Tibial nerve (tissue), 4 donors: Measurements from ENCODE around the gene C9orf72. TPM values are rescaled to one million over a fixed set of nuclear protein-coding genes. Genes with fewer than 3 reads are reported as not detected.
A peak's percentile ranks its signal among the peaks of the same experiment; 100 is the strongest.

Experiments
- DNase-seq, 2 donors: peaks; one replicate each; pipeline ENCODE4 v3.0.0-alpha.2; 2019; ENCODE audit warnings: low spot score in 2 of 2
- H3K27ac ChIP-seq, 4 donors: fragments of 200-600 bp; sonication (generic) in 3 of 4; one replicate each; pipeline ENCODE4 v1.5.1; 2017 to 2019; ENCODE audit warnings: mild to moderate bottlenecking in 1 of 4
- H3K27me3 ChIP-seq, 2 donors: fragments of 200-600 bp; sonication (generic) in 1 of 2; one replicate each; pipeline versions ENCODE4 v1.5.1 to v1.6.0; 2017 to 2019
- H3K36me3 ChIP-seq, 3 donors: fragments of 200-600 bp; sonication (generic); one replicate each; pipeline ENCODE4 v1.5.1; 2018 to 2019
- H3K4me1 ChIP-seq, 4 donors: fragments of 200-600 bp; sonication (generic) in 3 of 4; one replicate each; pipeline ENCODE4 v1.5.1; 2017 to 2019
- H3K4me3 ChIP-seq, 4 donors: fragments of 200-600 bp; sonication (generic) in 3 of 4; one replicate each; pipeline ENCODE4 v1.5.1; 2017 to 2019; ENCODE audit warnings: mild to moderate bottlenecking in 1 of 4, moderate library complexity in 1 of 4
- H3K9me3 ChIP-seq, 4 donors: fragments of 200-600 bp; sonication (generic) in 3 of 4; one replicate each; pipeline ENCODE4 v1.5.1; 2017 to 2019
- CTCF ChIP-seq, 5 experiments: fragments of 200-600 bp in 3 of 5; fragments of 450-650 bp in 2 of 5; sonication (generic) in 3 of 5; IDR thresholded peaks; one replicate each; pipeline ENCODE4 v1.5.1; 2016 to 2019; ENCODE audit warnings: antibody characterized with exemption in 5 of 5, mild to moderate bottlenecking in 3 of 5, moderate library complexity in 2 of 5
- EP300 ChIP-seq, 2 donors: sonication (generic); formaldehyde crosslinking; IDR thresholded peaks; one replicate each; pipeline ENCODE4 v1.6.1; 2017; ENCODE audit warnings: antibody characterized with exemption in 2 of 2, mild to moderate bottlenecking in 1 of 2
- POLR2A ChIP-seq, 2 donors: fragments of 450-650 bp; IDR thresholded peaks; one replicate each; pipeline ENCODE4 v1.6.1; 2017; ENCODE audit warnings: antibody characterized with exemption in 2 of 2, mild to moderate bottlenecking in 2 of 2, moderate library complexity in 2 of 2
- WGBS, 2 donors: methylation state at CpG; one replicate each; pipeline ENCODE4 v1.1.5; 2018; 5-methylcytosine and 5-hydroxymethylcytosine counted together
- total RNA-seq, 4 donors: library from RNA; depleted of rRNA; stranded (reverse); fragments of >200 nt; gene quantifications; one replicate each; pipeline ENCODE4 v1.1.0, GENCODE V29; 2016

The C9orf72 gene
- total RNA-seq, 4 donors from 2014 or later, result 19.0 to 23.8 (median 20.7) TPM

DNA sequence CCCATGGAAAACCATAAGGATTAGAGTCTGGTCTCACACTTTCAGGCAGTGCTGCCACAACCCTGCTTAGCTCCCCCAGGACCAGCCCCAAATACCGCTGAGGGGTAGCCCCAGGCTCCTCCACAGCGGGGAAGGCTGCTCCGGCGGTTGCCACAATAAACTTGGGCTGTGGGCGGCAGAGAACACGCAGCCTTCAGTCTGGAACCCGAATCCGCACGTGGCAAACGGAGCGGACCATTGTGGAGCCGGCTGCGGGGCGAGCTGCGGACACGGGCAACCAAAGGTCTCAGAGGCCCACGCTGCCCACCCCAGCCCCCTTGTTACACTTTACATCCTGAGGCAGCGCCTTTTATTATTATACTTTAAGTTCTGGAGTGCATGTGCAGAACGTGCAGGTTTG is 37.3 kb upstream of the C9orf72 start:
- DNase-seq, result no peak
- TF ChIP-seq EP300 (IDR thresholded peaks at IDR 0.05) (no peak), POLR2A (IDR thresholded peaks at IDR 0.05) (no peak), CTCF (IDR thresholded peaks at IDR 0.05) (no peak)
- WGBS, 2 donors, result 93 to 96% methylated on average over 19 of the region's 19 CpGs
- H3K9me3 ChIP-seq, result no peaks in the 10 kb centered on the region
- no peaks in the 10 kb centered on the region for H3K4me1 ChIP-seq
- H3K36me3 ChIP-seq, result no peaks in the 10 kb centered on the region
- H3K4me3 ChIP-seq, result no peak overlapping the region
- no peaks in the 10 kb centered on the region for H3K27me3 ChIP-seq
- no peak overlapping the region for H3K27ac ChIP-seq

- no peaks in the 10 kb centered on the region for H3K36me3 ChIP-seq
- H3K27me3 ChIP-seq, result no peaks in the 10 kb centered on the region
- 85 to 92% methylated on average over 4 of the region's 4 CpGs for WGBS, 2 donors
- no peak overlapping the region for H3K4me3 ChIP-seq
- TF ChIP-seq CTCF (IDR thresholded peaks at IDR 0.05) (no peak), POLR2A (IDR thresholded peaks at IDR 0.05) (no peak), EP300 (IDR thresholded peaks at IDR 0.05) (no peak)
- peaks cover 0 to 12% (median 3%) of the 10 kb centered on the region in 4 donors for H3K4me1 ChIP-seq
- no peaks in the 10 kb centered on the region for H3K9me3 ChIP-seq
- DNase-seq, result no peak
- no peak overlapping the region for H3K27ac ChIP-seq
These were observed 29.7 kb upstream of the C9orf72 start for GRCh38 chr9:27602954-27603353.

GRCh38 chr9:27602142-27602861 is 29.0 kb upstream of the C9orf72 start:
- 59 to 71% methylated on average over 6 of the region's 6 CpGs for WGBS, 2 donors
- DNase-seq, result no peak
- Histone ChIP-seq H3K27ac (no peak overlapping the region), H3K27me3 (no peaks in the 10 kb centered on the region), H3K9me3 (no peaks in the 10 kb centered on the region), H3K4me3 (no peak overlapping the region), H3K4me1 (peaks cover 0 to 12% (median 3%) of the 10 kb centered on the region in 4 donors), H3K36me3 (no peaks in the 10 kb centered on the region)
- TF ChIP-seq POLR2A (IDR thresholded peaks at IDR 0.05), result no peak
- no peak for TF ChIP-seq CTCF (IDR thresholded peaks at IDR 0.05)
- no peak for TF ChIP-seq EP300 (IDR thresholded peaks at IDR 0.05)

GRCh38 chr9:27601396-27601795 is 28.1 kb upstream of the C9orf72 start:
- Histone ChIP-seq H3K4me3 (no peak overlapping the region), H3K27me3 (no peaks in the 10 kb centered on the region), H3K36me3 (no peaks in the 10 kb centered on the region), H3K27ac (peak overlapping the region in 1 of 4 donors; percentile 34), H3K4me1 (peaks cover 0 to 12% (median 3%) of the 10 kb centered on the region in 4 donors), H3K9me3 (no peaks in the 10 kb centered on the region)
- no peak for DNase-seq
- WGBS, 2 donors, result 70 to 87% methylated on average over 6 of the region's 6 CpGs
- TF ChIP-seq POLR2A (IDR thresholded peaks at IDR 0.05), result no peak
- TF ChIP-seq CTCF (IDR thresholded peaks at IDR 0.05), result no peak
- no peak for TF ChIP-seq EP300 (IDR thresholded peaks at IDR 0.05)

- Histone ChIP-seq H3K36me3 (no peaks in the 10 kb centered on the region), H3K27me3 (no peaks in the 10 kb centered on the region), H3K4me3 (no peak overlapping the region), H3K9me3 (no peaks in the 10 kb centered on the region), H3K27ac (peak overlapping the region in 2 of 4 donors; percentile 34 to 79), H3K4me1 (peaks cover 0 to 12% (median 3%) of the 10 kb centered on the region in 4 donors)
- no peak for TF ChIP-seq POLR2A (IDR thresholded peaks at IDR 0.05)
- TF ChIP-seq EP300 (IDR thresholded peaks at IDR 0.05), result peak in 1 of 2 donors; percentile 45
- no peak for DNase-seq
- WGBS, 2 donors, result 26 to 27% methylated on average over 2 of the region's 2 CpGs
These were observed 27.0 kb upstream of the C9orf72 start for GRCh38 chr9:27600256-27600655.
